ENCODE data around the gene SND1. TPM values are rescaled to one million over a fixed set of nuclear protein-coding genes. Genes with fewer than 3 reads are reported as not detected.

SND1 gene
- total RNA-seq, 1 experiment from 2014 or later, result 218 TPM

- H3K79me2 ChIP-seq (ENCODE audit: insufficient read depth, low read length), result no peaks in the 10 kb centered on the region
- TF ChIP-seq CTCF (conservative IDR thresholded peaks at IDR 0.05), result no peak
Measured at GRCh38 chr7:127954357-127954748, 302.4 kb downstream of the SND1 start.

More at GRCh38 chr7:127954357-127954748, 302.4 kb downstream of the SND1 start:
- Histone ChIP-seq H4K5ac (ENCODE audit: insufficient read length, low read depth, low read length) (no peak overlapping the region), H3K4ac (ENCODE audit: low read depth, low read length) (no peak overlapping the region), H2BK12ac (ENCODE audit: insufficient read length, low read depth, low read length) (no peak overlapping the region), H3K23ac (ENCODE audit: insufficient read length, low read depth, low read length) (no peak overlapping the region), H4K20me1 (ENCODE audit: control insufficient read depth, insufficient read depth, insufficient read length) (no peaks in the 10 kb centered on the region), H3K9ac (ENCODE audit: extremely low read depth, insufficient read length, low read length) (no peak overlapping the region), H3K27ac (ENCODE audit: insufficient read length, low read depth, low read length) (no peak overlapping the region), H4K91ac (ENCODE audit: insufficient read length, low read depth, low read length) (no peak overlapping the region), H3K56ac (ENCODE audit: insufficient read length, low read depth, low read length) (no peak overlapping the region), H3T11ph (ENCODE audit: low read length) (no peak overlapping the region), H2AFZ (ENCODE audit: low read length) (no peak overlapping the region), H3K4me2 (ENCODE audit: insufficient read depth, insufficient read length, low read length) (no peak overlapping the region), H3K23me2 (ENCODE audit: insufficient read length, low read depth, low read length, poor library complexity, severe bottlenecking) (no peaks in the 10 kb centered on the region), H3K9me3 (ENCODE audit: control insufficient read depth, low read depth, low read length) (no peaks in the 10 kb centered on the region), H2BK120ac (ENCODE audit: low read depth, low read length, poor library complexity, severe bottlenecking) (no peak overlapping the region), H2BK20ac (ENCODE audit: low read depth, low read length, poor library complexity, severe bottlenecking) (no peak overlapping the region), H2BK5ac (ENCODE audit: insufficient read length, low read length) (no peak overlapping the region), H3K4me1 (ENCODE audit: insufficient read depth, low read length) (peaks cover 6% of the 10 kb centered on the region; the same call in 1 of the 2 replicates), H4K8ac (replicated peaks; ENCODE audit: insufficient read length, low read depth, low read length) (no peak overlapping the region), H3K18ac (ENCODE audit: insufficient read length, low read depth, low read length) (no peak overlapping the region), H2AK5ac (ENCODE audit: insufficient read length, low read length) (no peak overlapping the region), H3K79me1 (ENCODE audit: insufficient read depth, low read depth, low read length, poor library complexity, severe bottlenecking) (no peaks in the 10 kb centered on the region), H3K27me3 (ENCODE audit: insufficient read depth, low read length) (no peaks in the 10 kb centered on the region), H3K14ac (ENCODE audit: insufficient read depth, low read length) (no peak overlapping the region), H2BK15ac (ENCODE audit: low read depth, low read length) (no peak overlapping the region)
- Mint-ChIP-seq H3K4me1 (peaks cover 6% of the 10 kb centered on the region in 2 experiments), H3K27me3 (ENCODE audit: low read depth) (no peaks in the 10 kb centered on the region), H3K36me3 (ENCODE audit: insufficient read depth in 1 of 3, low read depth in 3 of 3) (peaks cover 0 to 4% (median 1%) of the 10 kb centered on the region in 3 experiments; a peak in 3 of 7 replicates), H3K9me3 (no peaks in the 10 kb centered on the region), H3K4me3 (no peak overlapping the region), H3K27ac (no peak overlapping the region)
- WGBS (ENCODE audit: extremely low coverage, insufficient read length, low lambda C conversion rate), result no CpG with 5 or more reads among the region's 2 CpGs
- no peak for DNase-seq

All from H9 (cell line).